ENCODE results near the gene RASSF8.

- no peak for TF ChIP-seq CTCF (conservative IDR thresholded peaks at IDR 0.05; ENCODE audit: low read length)
- no peak for TF ChIP-seq EZH2phosphoT487 (IDR thresholded peaks at IDR 0.05; ENCODE audit: borderline replicate concordance)
These were observed 150.4 kb downstream of the RASSF8 start for GRCh38 chr12:26108915-26109314.

Data from Loucy (cell line).